Measurements from ENCODE around the gene INPP4A. TPM values are rescaled to one million over a fixed set of nuclear protein-coding genes. Genes with fewer than 3 reads are reported as not detected.

Gene INPP4A
- polyA plus RNA-seq, 1 donor from 2014 or later = 51.4 TPM

DNA sequence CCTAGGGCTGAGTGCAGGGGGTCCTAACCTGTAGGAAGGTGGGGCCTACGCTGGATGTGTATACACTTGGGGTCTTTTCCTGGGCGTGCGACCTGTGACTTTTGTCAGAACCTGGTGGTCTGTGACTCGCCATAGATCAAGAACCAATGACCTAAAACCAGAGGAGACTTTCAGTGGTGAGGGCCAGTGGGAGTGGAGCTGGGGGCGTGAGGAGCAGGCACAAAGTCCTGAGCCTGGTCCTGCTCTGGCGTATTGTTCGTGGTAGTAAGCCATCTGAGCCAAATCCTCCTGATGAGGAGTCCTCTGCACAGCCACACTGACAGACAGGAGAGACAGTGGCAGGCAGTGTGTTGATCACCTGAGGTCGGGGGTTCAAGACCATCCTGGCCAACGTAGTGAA lies 8.9 kb downstream of the INPP4A start:
- no peaks in the 10 kb centered on the region for H3K9me3 ChIP-seq (ENCODE audit: low read length)
- no peaks in the 10 kb centered on the region for H3K27me3 ChIP-seq (ENCODE audit: insufficient read depth, low read depth, low read length)
- H4K20me1 ChIP-seq (ENCODE audit: insufficient read depth) = no peaks in the 10 kb centered on the region
- TF ChIP-seq EZH2 (IDR thresholded peaks at IDR 0.05; ENCODE audit: borderline replicate concordance, insufficient read depth, low read length, poor library complexity, severe bottlenecking) (no peak), TAF1 (IDR thresholded peaks at IDR 0.05; ENCODE audit: low read depth) (no peak), SMC3 (conservative IDR thresholded peaks at IDR 0.05; ENCODE audit: poor library complexity) (no peak), POLR2AphosphoS5 (IDR thresholded peaks at IDR 0.05) (no peak), RAD21 (conservative IDR thresholded peaks at IDR 0.05) (no peak), MXI1 (conservative IDR thresholded peaks at IDR 0.05; ENCODE audit: poor library complexity, severe bottlenecking) (no peak), EP300 (conservative IDR thresholded peaks at IDR 0.05; ENCODE audit: poor library complexity, severe bottlenecking) (no peak)
- TF ChIP-seq, protein P1, sequence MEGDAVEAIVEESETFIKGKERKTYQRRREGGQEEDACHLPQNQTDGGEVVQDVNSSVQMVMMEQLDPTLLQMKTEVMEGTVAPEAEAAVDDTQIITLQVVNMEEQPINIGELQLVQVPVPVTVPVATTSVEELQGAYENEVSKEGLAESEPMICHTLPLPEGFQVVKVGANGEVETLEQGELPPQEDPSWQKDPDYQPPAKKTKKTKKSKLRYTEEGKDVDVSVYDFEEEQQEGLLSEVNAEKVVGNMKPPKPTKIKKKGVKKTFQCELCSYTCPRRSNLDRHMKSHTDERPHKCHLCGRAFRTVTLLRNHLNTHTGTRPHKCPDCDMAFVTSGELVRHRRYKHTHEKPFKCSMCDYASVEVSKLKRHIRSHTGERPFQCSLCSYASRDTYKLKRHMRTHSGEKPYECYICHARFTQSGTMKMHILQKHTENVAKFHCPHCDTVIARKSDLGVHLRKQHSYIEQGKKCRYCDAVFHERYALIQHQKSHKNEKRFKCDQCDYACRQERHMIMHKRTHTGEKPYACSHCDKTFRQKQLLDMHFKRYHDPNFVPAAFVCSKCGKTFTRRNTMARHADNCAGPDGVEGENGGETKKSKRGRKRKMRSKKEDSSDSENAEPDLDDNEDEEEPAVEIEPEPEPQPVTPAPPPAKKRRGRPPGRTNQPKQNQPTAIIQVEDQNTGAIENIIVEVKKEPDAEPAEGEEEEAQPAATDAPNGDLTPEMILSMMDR (IDR thresholded peaks at IDR 0.05; ENCODE audit: poor library complexity, severe bottlenecking) = no peak
- TF ChIP-seq, protein P2, sequence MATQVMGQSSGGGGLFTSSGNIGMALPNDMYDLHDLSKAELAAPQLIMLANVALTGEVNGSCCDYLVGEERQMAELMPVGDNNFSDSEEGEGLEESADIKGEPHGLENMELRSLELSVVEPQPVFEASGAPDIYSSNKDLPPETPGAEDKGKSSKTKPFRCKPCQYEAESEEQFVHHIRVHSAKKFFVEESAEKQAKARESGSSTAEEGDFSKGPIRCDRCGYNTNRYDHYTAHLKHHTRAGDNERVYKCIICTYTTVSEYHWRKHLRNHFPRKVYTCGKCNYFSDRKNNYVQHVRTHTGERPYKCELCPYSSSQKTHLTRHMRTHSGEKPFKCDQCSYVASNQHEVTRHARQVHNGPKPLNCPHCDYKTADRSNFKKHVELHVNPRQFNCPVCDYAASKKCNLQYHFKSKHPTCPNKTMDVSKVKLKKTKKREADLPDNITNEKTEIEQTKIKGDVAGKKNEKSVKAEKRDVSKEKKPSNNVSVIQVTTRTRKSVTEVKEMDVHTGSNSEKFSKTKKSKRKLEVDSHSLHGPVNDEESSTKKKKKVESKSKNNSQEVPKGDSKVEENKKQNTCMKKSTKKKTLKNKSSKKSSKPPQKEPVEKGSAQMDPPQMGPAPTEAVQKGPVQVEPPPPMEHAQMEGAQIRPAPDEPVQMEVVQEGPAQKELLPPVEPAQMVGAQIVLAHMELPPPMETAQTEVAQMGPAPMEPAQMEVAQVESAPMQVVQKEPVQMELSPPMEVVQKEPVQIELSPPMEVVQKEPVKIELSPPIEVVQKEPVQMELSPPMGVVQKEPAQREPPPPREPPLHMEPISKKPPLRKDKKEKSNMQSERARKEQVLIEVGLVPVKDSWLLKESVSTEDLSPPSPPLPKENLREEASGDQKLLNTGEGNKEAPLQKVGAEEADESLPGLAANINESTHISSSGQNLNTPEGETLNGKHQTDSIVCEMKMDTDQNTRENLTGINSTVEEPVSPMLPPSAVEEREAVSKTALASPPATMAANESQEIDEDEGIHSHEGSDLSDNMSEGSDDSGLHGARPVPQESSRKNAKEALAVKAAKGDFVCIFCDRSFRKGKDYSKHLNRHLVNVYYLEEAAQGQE (IDR thresholded peaks at IDR 0.05; ENCODE audit: borderline replicate concordance) = no peak
- peaks cover 11% of the 10 kb centered on the region for H3K36me3 ChIP-seq (ENCODE audit: insufficient read depth, low read length)
- no peak overlapping the region for H3K4me3 ChIP-seq (ENCODE audit: low read length)
- H3K4me2 ChIP-seq (ENCODE audit: low read length) = no peak overlapping the region
- no peak overlapping the region for H3K9ac ChIP-seq (ENCODE audit: low read length)
- H3F3A ChIP-seq (ENCODE audit: insufficient read depth, low read length, poor library complexity, severe bottlenecking) = no peaks in the 10 kb centered on the region
- H2AFZ ChIP-seq (ENCODE audit: low read depth, low read length) = no peak overlapping the region
- H3K9me2 ChIP-seq (ENCODE audit: insufficient read depth, low read length) = no peaks in the 10 kb centered on the region
- H3K79me2 ChIP-seq (replicated peaks; ENCODE audit: insufficient read depth, low read length) = peaks cover 54% of the 10 kb centered on the region
- no peak overlapping the region for H3K27ac ChIP-seq (ENCODE audit: low read length)

DNA sequence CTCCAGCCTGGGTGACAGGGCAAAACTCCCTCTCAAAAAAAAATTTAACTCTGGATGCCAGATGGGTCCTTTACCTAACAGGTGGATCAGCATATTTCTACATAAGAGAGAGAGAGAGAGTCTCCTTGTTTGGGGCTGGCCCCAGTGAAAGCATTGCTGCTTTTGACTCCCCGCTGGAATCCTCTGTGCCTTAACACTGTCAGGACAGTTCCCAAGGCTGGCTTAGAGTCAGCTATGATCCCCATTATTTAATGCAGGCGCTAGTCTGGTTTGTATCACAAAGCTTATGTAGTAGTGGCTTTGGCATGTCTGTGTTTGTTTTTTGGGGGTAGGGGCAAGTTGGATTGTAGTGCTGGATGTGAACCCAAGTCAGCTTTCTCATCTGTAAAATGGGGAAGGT lies 9.4 kb downstream of the INPP4A start:
- Histone ChIP-seq H3K9ac (ENCODE audit: low read length) (no peak overlapping the region), H3K4me2 (ENCODE audit: low read length) (no peak overlapping the region), H3F3A (ENCODE audit: insufficient read depth, low read length, poor library complexity, severe bottlenecking) (no peaks in the 10 kb centered on the region), H3K4me3 (ENCODE audit: low read length) (no peak overlapping the region), H3K9me2 (ENCODE audit: insufficient read depth, low read length) (no peaks in the 10 kb centered on the region), H3K79me2 (replicated peaks; ENCODE audit: insufficient read depth, low read length) (peaks cover 49% of the 10 kb centered on the region), H2AFZ (ENCODE audit: low read depth, low read length) (no peak overlapping the region), H3K36me3 (ENCODE audit: insufficient read depth, low read length) (peaks cover 11% of the 10 kb centered on the region), H4K20me1 (ENCODE audit: insufficient read depth) (no peaks in the 10 kb centered on the region), H3K9me3 (ENCODE audit: low read length) (no peaks in the 10 kb centered on the region), H3K27me3 (ENCODE audit: insufficient read depth, low read depth, low read length) (no peaks in the 10 kb centered on the region), H3K27ac (ENCODE audit: low read length) (no peak overlapping the region)
- TF ChIP-seq TAF1 (IDR thresholded peaks at IDR 0.05; ENCODE audit: low read depth) (no peak), EP300 (conservative IDR thresholded peaks at IDR 0.05; ENCODE audit: poor library complexity, severe bottlenecking) (no peak), EZH2 (IDR thresholded peaks at IDR 0.05; ENCODE audit: borderline replicate concordance, insufficient read depth, low read length, poor library complexity, severe bottlenecking) (no peak), RAD21 (conservative IDR thresholded peaks at IDR 0.05) (no peak), SMC3 (conservative IDR thresholded peaks at IDR 0.05; ENCODE audit: poor library complexity) (no peak), POLR2AphosphoS5 (IDR thresholded peaks at IDR 0.05) (no peak), MXI1 (conservative IDR thresholded peaks at IDR 0.05; ENCODE audit: poor library complexity, severe bottlenecking) (no peak)
- TF ChIP-seq, protein P2 (IDR thresholded peaks at IDR 0.05; ENCODE audit: borderline replicate concordance) = no peak
- TF ChIP-seq, protein P1 (IDR thresholded peaks at IDR 0.05; ENCODE audit: poor library complexity, severe bottlenecking) = no peak
